IPS-20b (cell line): ENCODE measurements around the gene INTS1.

Experiments
- H3K27ac ChIP-seq: one replicate; pipeline ENCODE4 v1.5.1; 2013; ENCODE audit warnings: low read length
- H3K27me3 ChIP-seq: 2 replicates; pipeline ENCODE4 v1.6.1; 2013; ENCODE audit warnings: mild to moderate bottlenecking, low read length, inconsistent platforms; ENCODE audit not compliant: insufficient read depth
- H3K36me3 ChIP-seq: 2 replicates; pipeline ENCODE4 v1.6.1; 2013; ENCODE audit warnings: low read depth, mild to moderate bottlenecking, inconsistent platforms, low read length, moderate library complexity; ENCODE audit not compliant: insufficient read depth
- H3K4me1 ChIP-seq: 2 replicates; pipeline ENCODE4 v1.6.1; 2013; ENCODE audit warnings: mild to moderate bottlenecking, control low read depth, inconsistent platforms, low read length, moderate library complexity; ENCODE audit not compliant: insufficient read depth
- H3K4me3 ChIP-seq: 2 replicates; pipeline ENCODE4 v1.5.1; 2013; ENCODE audit warnings: mild to moderate bottlenecking, low read length, inconsistent platforms
- H3K9ac ChIP-seq: 2 replicates; pipeline ENCODE4 v1.6.1; 2013; ENCODE audit warnings: low read depth, mild to moderate bottlenecking, inconsistent platforms, low read length, moderate library complexity
- H3K9me3 ChIP-seq: 2 replicates; pipeline ENCODE4 v1.6.1; 2013; ENCODE audit warnings: mild to moderate bottlenecking, low read depth, low read length, inconsistent platforms; ENCODE audit not compliant: insufficient read depth

INTS1 gene

DNA sequence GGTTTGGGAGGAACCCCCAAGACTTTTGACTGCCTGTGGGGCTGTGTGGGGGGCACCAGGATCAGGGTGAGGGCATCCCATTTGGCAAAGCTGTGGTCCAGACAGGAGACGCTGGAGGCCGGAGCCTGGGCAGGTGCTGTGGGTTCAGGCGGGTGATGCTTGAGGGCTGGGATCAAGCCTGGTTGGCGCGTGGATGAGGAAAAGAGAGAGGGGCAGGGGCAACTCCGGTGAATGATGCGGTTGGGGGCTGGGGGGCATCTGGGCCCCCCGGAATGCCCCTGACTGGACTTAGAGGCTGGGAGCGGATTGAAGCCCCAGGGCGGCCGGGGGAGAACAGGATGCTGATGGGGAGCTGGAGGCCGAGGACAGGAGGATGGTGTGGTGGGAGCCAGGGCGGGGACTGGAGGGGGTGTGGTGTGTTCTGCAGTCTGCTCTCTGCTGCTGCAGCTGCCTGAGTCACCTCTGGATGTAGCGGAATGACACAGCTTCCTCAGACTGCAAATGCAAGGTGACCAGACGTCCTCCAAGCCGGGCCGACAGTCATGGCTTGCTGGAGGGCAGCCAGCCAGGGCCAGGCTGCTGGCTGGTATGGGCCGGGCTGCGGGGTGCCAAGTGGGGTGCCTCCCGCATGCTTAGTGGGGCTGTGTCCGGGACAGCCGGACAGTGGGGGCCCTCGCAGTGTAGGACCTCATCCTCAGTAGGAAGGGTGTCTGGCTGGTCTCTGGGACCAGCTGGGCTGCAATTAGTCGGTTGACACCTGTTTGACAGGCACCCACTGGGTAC, 29.5 kb upstream of the INTS1 start:
- Histone ChIP-seq H3K27ac (no peak overlapping the region), H3K9me3 (no peaks in the 10 kb centered on the region), H3K4me3 (no peak overlapping the region), H3K27me3 (no peaks in the 10 kb centered on the region), H3K9ac (0 out of 2 replicates have a peak overlapping the region, but pooled peaks have one; percentile 21), H3K36me3 (no peaks in the 10 kb centered on the region), H3K4me1 (peaks cover 22% of the 10 kb centered on the region)

DNA sequence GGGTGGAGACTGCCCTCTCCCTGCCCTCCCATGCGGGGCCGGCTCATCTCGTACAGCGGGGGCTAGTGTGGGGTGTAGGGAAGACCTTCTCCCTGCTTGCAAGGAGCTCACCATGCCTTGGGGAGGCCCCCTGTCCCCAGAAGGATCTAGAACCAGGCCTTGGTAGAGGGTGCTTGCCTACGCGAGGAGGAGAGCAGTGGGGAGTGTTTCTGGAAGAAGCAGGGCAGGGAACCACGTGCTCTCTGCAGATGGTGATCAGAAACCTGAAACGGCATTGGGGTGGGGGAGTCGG, 29.0 kb upstream of the INTS1 start:
- no peaks in the 10 kb centered on the region for H3K27me3 ChIP-seq
- H3K4me1 ChIP-seq, result peaks cover 22% of the 10 kb centered on the region
- no peak overlapping the region for H3K27ac ChIP-seq
- H3K36me3 ChIP-seq, result no peaks in the 10 kb centered on the region
- H3K9ac ChIP-seq, result 0 out of 2 replicates have a peak overlapping the region, but pooled peaks have one; percentile 21
- no peaks in the 10 kb centered on the region for H3K9me3 ChIP-seq
- H3K4me3 ChIP-seq, result no peak overlapping the region

DNA sequence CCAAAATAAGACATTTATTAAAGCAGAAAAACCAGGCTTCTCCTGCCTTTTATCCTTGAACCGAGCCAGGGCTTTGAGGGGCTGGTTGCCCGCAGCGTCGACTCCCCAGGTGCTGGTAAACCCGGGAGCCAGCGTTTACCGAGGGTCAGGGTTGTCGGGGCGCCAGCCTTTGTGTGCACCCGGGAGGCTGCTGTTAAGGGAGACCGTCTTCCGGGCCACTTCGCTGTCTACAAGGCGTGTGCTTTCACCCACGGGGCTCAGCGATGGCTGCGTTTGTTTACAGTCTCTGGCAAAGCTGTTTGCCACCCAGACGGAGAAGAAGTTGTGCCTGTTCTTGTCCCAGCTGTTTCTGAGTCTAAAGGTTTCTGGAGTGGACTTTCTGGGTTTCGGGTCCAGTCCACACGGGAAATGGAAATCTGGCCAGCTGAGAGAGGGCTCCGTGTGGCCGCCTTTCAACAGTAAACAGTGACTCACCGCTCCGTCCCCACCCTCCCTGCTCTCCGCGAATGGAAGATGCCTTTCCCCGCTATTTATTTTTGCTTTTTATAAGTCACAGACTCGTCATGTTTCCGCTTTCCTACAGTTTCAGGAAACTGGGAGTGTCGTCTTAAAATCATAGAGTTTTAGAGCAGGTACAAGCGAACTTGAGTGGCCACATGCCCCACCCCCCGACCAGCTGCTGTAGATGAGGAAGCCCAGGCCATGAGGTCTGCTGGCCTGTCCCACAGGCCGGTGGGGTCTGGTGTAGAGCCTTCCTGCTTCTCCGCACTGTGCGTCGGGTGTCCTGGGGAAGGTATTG, 28.5 kb upstream of the INTS1 start:
- H3K27ac ChIP-seq, result no peak overlapping the region
- peaks cover 19% of the 10 kb centered on the region for H3K4me1 ChIP-seq
- no peaks in the 10 kb centered on the region for H3K27me3 ChIP-seq
- H3K4me3 ChIP-seq, result peak overlapping the region; percentile 51
- 0 out of 2 replicates have a peak overlapping the region, but pooled peaks have one; percentile 21 for H3K9ac ChIP-seq
- H3K36me3 ChIP-seq, result no peaks in the 10 kb centered on the region
- no peaks in the 10 kb centered on the region for H3K9me3 ChIP-seq

DNA sequence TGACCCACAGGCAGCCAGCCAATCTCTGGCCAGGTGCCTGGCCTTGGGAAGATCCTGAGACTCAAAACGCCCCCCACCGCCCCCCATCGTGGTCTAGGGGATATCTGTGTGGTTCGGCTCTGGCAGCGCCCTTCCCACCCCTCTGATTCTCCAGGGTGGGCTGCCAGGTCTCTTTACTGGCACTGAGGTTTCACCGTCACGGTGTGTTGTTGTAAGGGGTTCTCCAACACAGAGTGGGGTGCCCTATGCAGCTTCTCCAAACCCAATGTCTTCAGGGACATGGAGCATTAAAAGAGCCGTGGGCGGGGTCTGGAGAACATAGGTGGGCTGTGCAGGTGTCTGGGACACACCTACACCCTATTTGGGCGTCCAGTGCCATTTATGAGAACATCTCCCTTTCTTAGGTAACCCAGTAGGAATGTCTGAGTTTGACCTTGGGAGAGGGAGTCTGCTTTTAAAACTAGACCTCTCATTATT, 27.8 kb upstream of the INTS1 start:
- Histone ChIP-seq H3K9me3 (no peaks in the 10 kb centered on the region), H3K4me1 (peaks cover 15% of the 10 kb centered on the region), H3K4me3 (peak overlapping the region; percentile 51), H3K27ac (no peak overlapping the region), H3K36me3 (no peaks in the 10 kb centered on the region), H3K9ac (no peak overlapping the region), H3K27me3 (no peaks in the 10 kb centered on the region)

DNA sequence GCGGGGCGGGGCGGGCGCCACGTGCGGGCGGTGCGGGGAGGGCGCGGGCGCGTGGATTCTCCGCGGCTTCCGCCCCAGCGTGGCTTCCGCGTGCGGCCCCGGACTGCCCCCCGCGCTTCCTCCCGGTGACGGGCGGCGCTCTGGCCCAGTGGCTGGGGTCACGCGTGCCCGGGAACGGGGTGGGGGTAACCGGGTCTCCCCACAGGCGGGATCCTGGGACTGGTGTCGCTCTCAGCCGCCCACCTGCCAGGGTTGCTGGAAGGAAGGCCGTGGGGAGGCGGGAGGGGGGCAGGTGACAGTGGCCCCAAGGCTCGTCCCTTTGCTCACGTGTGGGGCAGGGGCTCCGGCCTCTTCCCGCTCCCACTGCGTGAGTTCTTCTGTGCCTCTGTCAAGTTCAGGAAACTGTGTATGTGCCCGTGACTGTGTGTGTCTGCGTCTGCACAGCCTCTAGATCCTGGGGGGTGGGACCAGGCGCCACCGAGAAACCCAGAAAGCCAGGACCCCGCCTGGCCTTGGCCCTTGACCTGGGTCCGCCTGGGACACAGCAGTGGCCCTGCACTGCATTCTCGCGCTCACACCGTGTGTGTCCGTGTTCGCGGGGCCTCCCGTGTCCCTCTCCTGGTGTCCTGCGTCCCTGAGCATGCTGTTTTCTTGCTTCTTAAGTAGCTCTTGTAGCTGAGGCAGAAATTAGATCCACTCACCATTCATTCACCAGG, 27.2 kb upstream of the INTS1 start:
- Histone ChIP-seq H3K4me1 (peaks cover 9% of the 10 kb centered on the region), H3K36me3 (no peaks in the 10 kb centered on the region), H3K9ac (no peak overlapping the region), H3K27me3 (no peaks in the 10 kb centered on the region), H3K9me3 (no peaks in the 10 kb centered on the region), H3K27ac (no peak overlapping the region), H3K4me3 (peak overlapping the region; percentile 51)

DNA sequence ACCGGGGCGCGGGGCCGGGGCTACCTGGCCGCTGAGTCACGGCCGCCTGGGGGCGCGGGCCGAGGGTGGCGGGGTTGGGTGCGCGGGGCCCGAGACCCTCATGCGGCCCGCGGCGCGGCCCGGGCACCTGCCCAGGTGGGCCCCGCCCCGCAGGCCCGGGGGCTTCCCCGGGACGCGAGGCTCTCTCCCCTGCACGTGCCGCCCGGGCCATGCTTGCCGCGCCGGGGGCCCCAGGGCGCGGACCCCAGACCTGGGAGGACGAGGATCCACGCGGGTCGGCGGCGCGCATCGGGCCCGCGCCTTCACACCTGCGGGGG, 26.7 kb upstream of the INTS1 start:
- H3K36me3 ChIP-seq, result no peaks in the 10 kb centered on the region
- H3K27ac ChIP-seq, result no peak overlapping the region
- no peak overlapping the region for H3K9ac ChIP-seq
- H3K4me1 ChIP-seq, result peaks cover 8% of the 10 kb centered on the region
- H3K9me3 ChIP-seq, result no peaks in the 10 kb centered on the region
- H3K4me3 ChIP-seq, result peak overlapping the region; percentile 51; the same call in 1 of the 2 replicates
- no peaks in the 10 kb centered on the region for H3K27me3 ChIP-seq

DNA sequence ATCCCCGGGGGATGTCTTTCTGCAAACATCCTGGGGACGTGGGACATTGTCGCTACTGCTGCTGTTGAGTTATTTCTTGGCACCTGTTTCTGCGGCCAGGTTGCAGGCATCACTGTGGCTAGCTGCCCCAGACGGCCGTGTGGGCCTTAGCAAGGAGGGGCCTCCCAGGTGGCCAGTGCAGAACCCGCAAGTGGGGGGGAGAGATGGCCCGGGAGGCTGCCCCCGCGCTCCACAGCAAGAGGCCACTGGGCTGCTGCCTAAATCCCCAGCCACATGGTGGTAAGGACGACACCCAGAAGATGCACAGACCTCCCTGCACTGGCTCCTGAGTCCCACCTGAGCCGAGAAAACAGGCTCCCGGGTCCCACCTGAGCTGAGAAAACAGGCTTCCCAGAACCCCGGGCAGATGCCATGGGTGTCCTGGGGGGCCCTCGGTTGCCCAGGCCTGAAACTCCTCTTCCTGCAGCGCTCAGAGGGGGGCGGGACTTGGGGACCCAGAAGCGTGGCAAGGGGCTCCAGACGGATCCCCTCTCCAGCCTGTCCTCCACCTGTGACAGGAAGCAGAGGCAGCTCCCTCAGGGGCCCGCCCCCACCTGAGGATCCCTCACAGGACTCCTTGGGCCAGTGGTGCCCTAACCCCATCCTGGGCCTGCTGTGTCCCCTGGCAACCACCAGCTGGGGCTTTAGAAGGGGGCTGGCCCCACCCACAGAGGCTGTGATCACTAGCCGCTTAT, 25.4 kb upstream of the INTS1 start:
- H3K4me3 ChIP-seq, result peak overlapping the region; percentile 57; the same call in 1 of the 2 replicates
- H3K9ac ChIP-seq, result no peak overlapping the region
- H3K36me3 ChIP-seq, result no peaks in the 10 kb centered on the region
- no peaks in the 10 kb centered on the region for H3K9me3 ChIP-seq
- peaks cover 8% of the 10 kb centered on the region for H3K4me1 ChIP-seq
- H3K27ac ChIP-seq, result no peak overlapping the region
- no peaks in the 10 kb centered on the region for H3K27me3 ChIP-seq

DNA sequence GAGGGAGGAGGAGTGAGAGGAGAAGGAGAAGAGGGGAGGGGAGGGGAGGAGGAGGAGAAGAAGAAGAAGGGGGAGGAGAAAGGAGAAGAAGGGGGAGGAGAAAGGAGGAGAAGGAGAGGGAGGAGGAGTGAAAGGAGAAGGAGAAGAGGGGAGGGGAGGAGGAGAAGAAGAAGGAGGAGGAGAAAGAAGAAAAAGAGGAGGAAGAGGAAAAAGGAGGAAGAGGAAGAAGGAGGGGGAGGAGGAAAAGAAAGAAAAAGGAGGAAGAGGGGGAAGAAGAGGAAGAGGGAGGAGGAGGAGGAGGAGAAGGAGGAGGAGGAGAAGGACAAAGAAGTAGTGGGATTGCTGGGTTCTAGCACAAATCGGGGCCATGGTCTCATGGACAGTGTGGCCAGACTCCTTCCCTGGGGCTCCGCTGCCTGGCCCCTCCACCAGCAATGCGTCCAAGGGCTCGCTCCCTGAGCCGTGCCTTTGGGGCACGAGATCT, 22.1 kb upstream of the INTS1 start:
- H3K36me3 ChIP-seq, result no peaks in the 10 kb centered on the region
- H3K27me3 ChIP-seq, result no peaks in the 10 kb centered on the region
- no peaks in the 10 kb centered on the region for H3K4me1 ChIP-seq
- H3K27ac ChIP-seq, result no peak overlapping the region
- no peak overlapping the region for H3K4me3 ChIP-seq
- H3K9ac ChIP-seq, result no peak overlapping the region
- H3K9me3 ChIP-seq, result no peaks in the 10 kb centered on the region

DNA sequence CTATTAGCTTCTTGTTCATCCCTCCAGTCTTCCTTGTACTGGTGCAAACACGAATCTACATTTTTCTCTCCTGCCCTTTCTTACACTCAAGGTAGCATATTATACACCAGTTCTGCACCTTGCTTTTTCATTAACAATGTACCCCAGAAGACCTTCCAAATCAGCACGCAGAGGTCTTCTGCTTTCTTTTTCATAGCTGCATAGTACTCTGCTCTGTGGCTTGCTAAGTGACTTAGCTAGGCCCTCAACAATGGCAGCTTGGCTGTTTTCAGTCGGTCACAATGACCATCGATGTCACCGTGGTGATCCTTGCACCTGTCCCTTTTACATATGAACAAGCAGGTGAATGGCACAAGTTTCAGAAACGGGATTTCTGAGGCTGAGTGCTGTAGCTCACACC, 21.2 kb upstream of the INTS1 start:
- Histone ChIP-seq H3K4me1 (no peaks in the 10 kb centered on the region), H3K9me3 (no peaks in the 10 kb centered on the region), H3K27ac (no peak overlapping the region), H3K9ac (no peak overlapping the region), H3K27me3 (no peaks in the 10 kb centered on the region), H3K4me3 (no peak overlapping the region), H3K36me3 (no peaks in the 10 kb centered on the region)

DNA sequence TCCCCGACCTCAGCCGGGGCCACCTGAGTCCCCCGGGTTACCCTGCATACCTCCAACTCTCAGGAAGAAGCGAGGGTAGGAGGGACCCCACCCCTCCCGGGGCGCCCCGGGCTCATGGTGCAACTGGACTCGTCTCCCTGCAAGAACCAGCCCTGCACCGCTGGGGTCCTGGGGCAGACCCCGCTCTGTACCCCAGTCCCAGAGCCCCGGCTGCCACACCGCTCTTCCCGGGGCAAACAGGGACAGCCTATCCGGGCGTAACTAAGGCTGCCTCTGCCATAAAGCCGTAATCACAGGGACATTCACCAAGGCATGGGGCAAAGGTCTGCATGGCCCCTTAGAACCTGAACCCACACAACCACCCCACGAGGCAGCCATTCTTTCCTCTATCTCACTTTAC, 19.7 kb upstream of the INTS1 start:
- no peak overlapping the region for H3K9ac ChIP-seq
- no peak overlapping the region for H3K27ac ChIP-seq

DNA sequence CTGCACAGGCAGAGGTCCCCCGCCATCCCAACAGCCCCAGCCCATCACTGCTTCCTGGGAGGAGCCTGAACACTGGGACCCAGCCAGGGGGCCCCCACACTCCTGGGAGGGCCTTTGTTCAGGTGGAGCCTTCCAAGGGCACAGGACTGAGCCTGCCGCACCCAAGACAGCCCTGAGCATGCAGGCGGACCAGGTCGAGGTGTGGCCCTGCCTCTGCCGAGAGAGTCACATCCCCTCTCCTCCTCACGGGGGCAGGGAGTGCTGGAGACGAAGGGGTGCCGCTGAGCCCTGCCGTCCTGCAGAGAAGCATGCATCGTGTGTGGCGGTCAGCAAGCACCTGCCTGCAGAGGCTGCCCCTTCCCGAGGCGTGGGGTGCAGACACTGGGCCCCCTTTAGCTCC, 19.0 kb upstream of the INTS1 start:
- Histone ChIP-seq H3K9ac (no peak overlapping the region), H3K4me3 (no peak overlapping the region), H3K9me3 (no peaks in the 10 kb centered on the region), H3K36me3 (no peaks in the 10 kb centered on the region), H3K4me1 (no peaks in the 10 kb centered on the region), H3K27ac (no peak overlapping the region), H3K27me3 (no peaks in the 10 kb centered on the region)

More for the DNA sequence above, 19.7 kb upstream of the INTS1 start:
- Histone ChIP-seq H3K4me1 (no peaks in the 10 kb centered on the region), H3K27me3 (no peaks in the 10 kb centered on the region), H3K4me3 (no peak overlapping the region), H3K36me3 (no peaks in the 10 kb centered on the region), H3K9me3 (no peaks in the 10 kb centered on the region)
